H1 (cell line): Measurements from ENCODE around the gene CCR8. TPM values are rescaled to one million over a fixed set of nuclear protein-coding genes. Genes with fewer than 3 reads are reported as not detected.

ENCODE experiments used
- CTCF ChIA-PET: fragments of 300-600 bp; sonication (Branson Sonifier 250); formaldehyde crosslinking; loops from one replicate; lab custom pipeline; 2021; ENCODE audit not compliant: partially characterized antibody; lab: Charles Lee
- POLR2A ChIA-PET: fragments of 300-600 bp; sonication (Branson Sonifier 250); formaldehyde crosslinking; loops from one replicate; lab custom pipeline; 2021; ENCODE audit warnings: inconsistent platforms; ENCODE audit not compliant: partially characterized antibody; lab: Charles Lee
- DNase-seq, 2 experiments: peaks; one replicate each; pipeline versions ENCODE4 v3.0.0 to v3.0.0-alpha.2; 2010 to 2022; ENCODE audit warnings: low spot score in 2 of 2, low read depth in 1 of 2, mixed read lengths in 1 of 2
- FAIRE-seq: peaks from 2 replicates; lab custom pipeline; 2011; peaks lifted over from hg19 to GRCh38; lab: Jason Lieb, UNC
- H2AFZ ChIP-seq: 2 replicates; pipeline ENCODE4 v1.8.1; 2012; ENCODE audit warnings: low read length, inconsistent platforms
- H2AK5ac ChIP-seq: 2 replicates; pipeline ENCODE4 v1.6.1; 2013; ENCODE audit warnings: low read depth, low read length
- H2BK120ac ChIP-seq: replicated peaks from 2 replicates; pipeline ENCODE3; 2013; ENCODE audit warnings: low read depth, low read length, inconsistent platforms
- H2BK12ac ChIP-seq: 2 replicates; pipeline ENCODE4 v1.6.1; 2013; ENCODE audit warnings: low read depth, low read length
- H2BK15ac ChIP-seq: 2 replicates; pipeline ENCODE4 v1.6.1; 2013; ENCODE audit warnings: low read length
- H2BK20ac ChIP-seq: 2 replicates; pipeline ENCODE4 v1.6.1; 2013; ENCODE audit warnings: low read length
- H2BK5ac ChIP-seq: 2 replicates; pipeline ENCODE4 v1.6.1; 2013; ENCODE audit warnings: low read depth, low read length
- H3K14ac ChIP-seq: 2 replicates; pipeline ENCODE4 v1.6.1; 2013; ENCODE audit warnings: inconsistent platforms; ENCODE audit not compliant: insufficient read length
- H3K18ac ChIP-seq: 2 replicates; pipeline ENCODE4 v1.6.1; 2013; ENCODE audit warnings: low read length; ENCODE audit errors: extremely low read depth
- H3K23ac ChIP-seq: 2 replicates; pipeline ENCODE4 v1.6.1; 2013; ENCODE audit warnings: inconsistent platforms; ENCODE audit not compliant: insufficient read length
- H3K23me2 ChIP-seq: 2 replicates; pipeline ENCODE4 v1.6.1; 2013; ENCODE audit warnings: low read depth, low read length
- H3K27ac ChIP-seq: 2 replicates; pipeline ENCODE4 v1.6.1; 2011; ENCODE audit warnings: low read depth, low read length, inconsistent platforms
- H3K27me3 ChIP-seq, 4 experiments: replicated peaks in 1 of 4; 1 replicate in 1 of 4; 2 replicates in 3 of 4; pipeline versions ENCODE4 v1.6.1 to v1.8.1; 2011 to 2013; ENCODE audit warnings: low read length in 3 of 4, mild to moderate bottlenecking in 3 of 4, inconsistent platforms in 2 of 4, mixed read lengths in 2 of 4, moderate library complexity in 1 of 4; ENCODE audit not compliant: control insufficient read depth in 3 of 4, insufficient read depth in 3 of 4; ENCODE audit errors: extremely low read depth in 1 of 4
- H3K36me3 ChIP-seq, 4 experiments: 2 replicates each; pipeline versions ENCODE4 v1.6.1 to v1.8.1; 2011 to 2013; ENCODE audit warnings: mild to moderate bottlenecking in 4 of 4, low read length in 3 of 4, moderate library complexity in 2 of 4, control low read depth in 1 of 4, inconsistent platforms in 1 of 4; ENCODE audit not compliant: insufficient read depth in 4 of 4, control insufficient read depth in 2 of 4
- H3K4ac ChIP-seq: replicated peaks from 2 replicates; pipeline ENCODE3; 2013; ENCODE audit warnings: low read length, low read depth, mixed read lengths, inconsistent platforms; ENCODE audit not compliant: insufficient read length
- H3K4me1 ChIP-seq, 4 experiments: replicated peaks in 1 of 4; 1 replicate in 1 of 4; 2 replicates in 3 of 4; pipeline versions ENCODE4 v1.6.1 to v1.8.1; 2011 to 2013; ENCODE audit warnings: low read length in 3 of 4, inconsistent platforms in 2 of 4, mixed read lengths in 1 of 4; ENCODE audit not compliant: insufficient read depth in 4 of 4, control insufficient read depth in 3 of 4
- H3K4me2 ChIP-seq, 2 experiments: 2 replicates each; pipeline versions ENCODE4 v1.6.1 to v1.8.1; 2011 to 2013; ENCODE audit warnings: low read depth in 2 of 2, low read length in 2 of 2, control low read depth in 1 of 2, inconsistent platforms in 1 of 2, mild to moderate bottlenecking in 1 of 2; ENCODE audit not compliant: insufficient read depth in 1 of 2
- H3K4me3 ChIP-seq, 4 experiments: fragments of 200-600, 300-600 bp in 1 of 4; sonication (generic), shearing (Covaris generic), sonication (Bioruptor Twin) in 1 of 4; 2 replicates each; pipeline versions ENCODE4 v1.5.1 to v1.8.1; 2011 to 2016; ENCODE audit warnings: low read length in 4 of 4, low read depth in 3 of 4, control low read depth in 2 of 4, inconsistent platforms in 2 of 4, mild to moderate bottlenecking in 2 of 4, mixed read lengths in 1 of 4, moderate library complexity in 1 of 4; ENCODE audit not compliant: insufficient read depth in 2 of 4; ENCODE audit errors: extremely low read depth in 1 of 4
- H3K56ac ChIP-seq: replicated peaks from 2 replicates; pipeline ENCODE3; 2013; ENCODE audit warnings: low read depth, mild to moderate bottlenecking, mixed read lengths, low read length, inconsistent platforms; ENCODE audit not compliant: insufficient read length
- H3K79me1 ChIP-seq: 2 replicates; pipeline ENCODE4 v1.6.1; 2013; ENCODE audit warnings: low read depth, low read length, control low read depth
- H3K79me2 ChIP-seq, 2 experiments: 2 replicates each; pipeline versions ENCODE4 v1.6.1 to v1.8.1; 2012 to 2013; ENCODE audit warnings: low read length in 2 of 2, mild to moderate bottlenecking in 2 of 2, inconsistent platforms in 1 of 2; ENCODE audit not compliant: insufficient read depth in 2 of 2, control insufficient read depth in 1 of 2
- H3K9ac ChIP-seq, 4 experiments: replicated peaks in 1 of 4; 1 replicate in 1 of 4; 2 replicates in 3 of 4; pipeline versions ENCODE4 v1.6.1 to v1.8.1; 2011 to 2013; ENCODE audit warnings: low read depth in 3 of 4, low read length in 3 of 4, control low read depth in 2 of 4, mild to moderate bottlenecking in 2 of 4, moderate library complexity in 2 of 4, inconsistent platforms in 1 of 4; ENCODE audit errors: extremely low read depth in 1 of 4
- H3K9me3 ChIP-seq, 2 experiments: 2 replicates each; pipeline versions ENCODE4 v1.6.1 to v1.8.1; 2012 to 2013; ENCODE audit warnings: mild to moderate bottlenecking in 2 of 2, moderate library complexity in 2 of 2, control low read depth in 1 of 2, inconsistent platforms in 1 of 2, low read depth in 1 of 2, low read length in 1 of 2, mixed read lengths in 1 of 2; ENCODE audit not compliant: insufficient read depth in 2 of 2
- H4K20me1 ChIP-seq, 2 experiments: replicated peaks in 1 of 2; 2 replicates each; pipeline versions ENCODE3 to v1.8.1; 2011 to 2013; ENCODE audit warnings: inconsistent platforms in 2 of 2, low read length in 2 of 2, mild to moderate bottlenecking in 1 of 2; ENCODE audit not compliant: insufficient read depth in 2 of 2, control insufficient read depth in 1 of 2
- H4K5ac ChIP-seq: 2 replicates; pipeline ENCODE4 v1.6.1; 2013; ENCODE audit warnings: low read length, low read depth, mixed read lengths, inconsistent platforms; ENCODE audit not compliant: insufficient read length
- H4K8ac ChIP-seq: 2 replicates; pipeline ENCODE4 v1.8.0; 2013; ENCODE audit warnings: mild to moderate bottlenecking, moderate library complexity, low read length, inconsistent platforms; ENCODE audit not compliant: insufficient read depth; ENCODE audit errors: extremely low read depth
- H4K91ac ChIP-seq: replicated peaks from 2 replicates; pipeline ENCODE3; 2013; ENCODE audit warnings: low read length, mixed read lengths, inconsistent platforms; ENCODE audit not compliant: insufficient read length
- EZH2 ChIP-seq: fragments of 200-600 bp; sonication (generic); IDR thresholded peaks from 2 replicates; pipeline ENCODE4 v1.7.1; 2012; ENCODE audit warnings: low read depth, mild to moderate bottlenecking, moderate library complexity, low read length, inconsistent platforms; ENCODE audit not compliant: severe bottlenecking
- WGBS, 2 experiments: shearing (Covaris generic) in 1 of 2; methylation state at CpG; one replicate each; pipeline versions ENCODE4 v1.1.6 to v1.1.7; 2013 to 2015; ENCODE audit warnings: low lambda C conversion rate in 2 of 2, mixed read lengths in 2 of 2, inconsistent platforms in 1 of 2, low coverage in 1 of 2, missing lambda C conversion rate in 1 of 2; ENCODE audit not compliant: insufficient replicate concordance in 2 of 2, insufficient coverage in 1 of 2, insufficient read length in 1 of 2; ENCODE audit errors: extremely low coverage in 1 of 2, missing lambda C conversion rate in 1 of 2; 5-methylcytosine and 5-hydroxymethylcytosine counted together
- polyA plus RNA-seq, 7 experiments: library from polyadenylated mRNA; depleted of rRNA in 3 of 7; stranded (reverse) in 5 of 7; unstranded in 2 of 7; fragments of >200 nt in 5 of 7; fragments of 200-250 nt in 2 of 7; gene quantifications; 1 replicate in 5 of 7; 2 replicates in 1 of 7; 4 replicates in 1 of 7; pipeline versions ENCODE4 v1.2.1 to v1.2.3, GENCODE V29; 2011 to 2013; ENCODE audit warnings: missing spikeins in 2 of 7, mixed read lengths in 2 of 7
- total RNA-seq: library from RNA; stranded (reverse); fragmentation: NEBNext Ultra II Directional; extraction: Animal tissue kit (Norgen Biotek cat#: 25700); gene quantifications from 2 replicates; pipeline ENCODE4 v1.2.1, GENCODE V29; 2021

The CCR8 gene
- total and polyA plus RNA-seq, 2 of the 8 experiments (the other 6 are each of a cell fraction or from before 2014, with no cell fraction given) = 0.35 TPM; not detected in 1

DNA sequence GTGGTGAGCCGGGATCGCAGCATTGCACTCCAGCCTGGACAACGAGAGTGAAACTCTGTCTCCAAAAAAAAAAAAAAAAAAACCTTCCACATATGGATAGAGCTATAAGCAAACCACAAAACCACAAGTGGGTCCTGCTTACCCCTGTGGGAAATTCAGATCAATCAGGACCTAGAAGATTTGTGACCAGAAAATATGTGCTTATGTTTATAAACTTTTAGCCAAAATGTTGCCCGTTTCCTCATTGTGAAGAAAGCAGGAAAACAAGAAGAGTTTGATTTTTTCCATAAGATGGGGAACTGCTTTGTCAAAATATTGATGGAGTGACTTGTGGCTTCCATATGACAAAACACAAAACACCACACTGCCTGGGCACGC is 50.3 kb downstream of the CCR8 start:
- no peak overlapping the region for H2BK20ac ChIP-seq
- no peak overlapping the region for H3K9ac ChIP-seq
- no peak overlapping the region for H2AK5ac ChIP-seq
- no peak overlapping the region for H2AFZ ChIP-seq
- H4K91ac ChIP-seq = no peak overlapping the region
- H3K14ac ChIP-seq = no peak overlapping the region
- H3K23ac ChIP-seq = no peak overlapping the region
- H2BK5ac ChIP-seq = no peak overlapping the region
- no peaks in the 10 kb centered on the region for H3K79me1 ChIP-seq
- no peak overlapping the region for H3K4me2 ChIP-seq
- no peak overlapping the region for H2BK120ac ChIP-seq
- TF ChIP-seq EZH2 = no peak
- DNase-seq = no peak
- peaks cover 0 to 5% (median under 1%) of the 10 kb centered on the region in 4 experiments; a peak in 3 of 7 replicates for H3K4me1 ChIP-seq
- no peak overlapping the region for H3K4ac ChIP-seq
- no peak overlapping the region for H3K56ac ChIP-seq
- H4K20me1 ChIP-seq = peaks cover 0 to 3% of the 10 kb centered on the region in 2 experiments
- no peak overlapping the region for H4K5ac ChIP-seq
- CTCF ChIA-PET = interaction anchor here (1.8 to 11.5 kb wide), 3 partner anchors 77 to 253 kb away, joined by 4 to 169 read pairs (median 25); no protein-coding TSS in a partner anchor
- no peaks in the 10 kb centered on the region for H3K9me3 ChIP-seq
- no peaks in the 10 kb centered on the region for H3K36me3 ChIP-seq
- no peaks in the 10 kb centered on the region; the same call in 1 of the 2 replicates for H3K23me2 ChIP-seq
- FAIRE-seq = no peak
- H2BK12ac ChIP-seq = 0 out of 2 replicates have a peak overlapping the region, but pooled peaks have one; percentile 86
- POLR2A ChIA-PET = interaction anchor here (0.6 to 33.7 kb wide), 2 partner anchors 30 to 89 kb away, joined by 3 to 771 read pairs; partner anchors contain the start of gene RPSA
- no peak overlapping the region for H4K8ac ChIP-seq
- 92% methylated on average over 4 of the region's 5 CpGs; no CpG with 5 or more reads in 1 of the 2 experiments for WGBS, 2 experiments
- peaks cover 1 to 9% of the 10 kb centered on the region in 2 experiments for H3K79me2 ChIP-seq
- no peaks in the 10 kb centered on the region for H3K27me3 ChIP-seq
- H3K18ac ChIP-seq = no peak overlapping the region
- no peak overlapping the region for H3K4me3 ChIP-seq
- no peak overlapping the region for H3K27ac ChIP-seq
- no peak overlapping the region for H2BK15ac ChIP-seq
